K562 (cell line): Measurements from ENCODE around the gene DELE1. TPM values are rescaled to one million over a fixed set of nuclear protein-coding genes. Genes with fewer than 3 reads are reported as not detected.

ENCODE experiments used
- BCOR ChIP-seq: fragments of 450-650 bp; IDR thresholded peaks from 2 replicates; pipeline ENCODE4 v1.6.1; 2016
- ELF4 ChIP-seq: fragments of 450-650 bp; formaldehyde crosslinking; IDR thresholded peaks from 2 replicates; pipeline ENCODE4 v1.4.0; 2022; ENCODE audit warnings: missing genetic modification characterization
- FOXK2 ChIP-seq, 2 experiments: fragments of 450-650 bp; IDR thresholded peaks in 1 of 2; conservative IDR thresholded peaks in 1 of 2; 2 replicates each; pipeline ENCODE4 v1.6.1; 2016; ENCODE audit warnings: low read depth in 2 of 2, mild to moderate bottlenecking in 1 of 2
- GTF2E2 ChIP-seq: fragments of 200-800 bp; sonication (Bioruptor generic); IDR thresholded peaks from 2 replicates; pipeline ENCODE4 v1.6.1; 2016; ENCODE audit warnings: missing genetic modification characterization, missing compliant biosample characterization
- NCOA2 ChIP-seq, 2 experiments: fragments of 450-650 bp; IDR thresholded peaks; 2 replicates each; pipeline ENCODE4 v1.6.1; 2018; ENCODE audit warnings: mild to moderate bottlenecking in 2 of 2, moderate library complexity in 1 of 2; ENCODE audit not compliant: partially characterized antibody in 2 of 2
- NR4A1 ChIP-seq, 2 experiments: fragments of 250-450 bp in 1 of 2; fragments of 450-650 bp in 1 of 2; sonication (Bioruptor Pico) in 1 of 2; IDR thresholded peaks; 2 replicates each; pipeline versions ENCODE4 v1.4.0 to v1.6.1; 2016 to 2020; ENCODE audit warnings: mild to moderate bottlenecking in 2 of 2, missing compliant biosample characterization in 1 of 2, missing genetic modification characterization in 1 of 2, moderate library complexity in 1 of 2
- POLR3A ChIP-seq: IDR thresholded peaks from 2 replicates; pipeline ENCODE4 v1.6.1; 2011; ENCODE audit warnings: borderline replicate concordance, mild to moderate bottlenecking, moderate library complexity; ENCODE audit not compliant: insufficient read length, insufficient read depth; ENCODE audit errors: extremely low read depth
- SMC3 ChIP-seq: conservative IDR thresholded peaks from 2 replicates; pipeline ENCODE4 v1.6.1; 2011; ENCODE audit warnings: low read depth, low read length, improper control_type of control experiment; ENCODE audit not compliant: insufficient read depth
- SP1 ChIP-seq: sonication (generic); formaldehyde crosslinking; IDR thresholded peaks from 2 replicates; pipeline ENCODE4 v1.8.1; 2022; ENCODE audit warnings: mild to moderate bottlenecking, missing genetic modification reagents
- TAF9B ChIP-seq: fragments of 450-650 bp; IDR thresholded peaks from 2 replicates; pipeline ENCODE4 v1.6.1; 2018; ENCODE audit warnings: mild to moderate bottlenecking; ENCODE audit not compliant: partially characterized antibody
- TRIM25 ChIP-seq: fragments of 450-650 bp; IDR thresholded peaks from 2 replicates; pipeline ENCODE4 v1.7.0; 2016; ENCODE audit warnings: borderline replicate concordance
- ZNF384 ChIP-seq: IDR thresholded peaks from 2 replicates; pipeline ENCODE4 v1.6.1; 2012; ENCODE audit warnings: low read depth, low read length, improper control_type of control experiment
- ZSCAN29 ChIP-seq: fragments of 450-650 bp; IDR thresholded peaks from 2 replicates; pipeline ENCODE4 v1.6.1; 2017
- polyA plus RNA-seq, 8 experiments: library from polyadenylated mRNA; depleted of rRNA in 4 of 8; stranded (reverse) in 5 of 8; unstranded in 3 of 8; fragments of >200 nt; fragmentation: Nextera tagmentation in 2 of 8; fragmentation: Illumina TruSeq in 1 of 8; extraction: Ambion mirVana in 2 of 8; extraction: Trizol in 1 of 8; gene quantifications; 2 replicates each; pipeline versions ENCODE4 v1.2.1 to v1.2.3, GENCODE V29; 2011 to 2014; ENCODE audit warnings: inconsistent platforms in 1 of 8, missing spikeins in 1 of 8
- total RNA-seq, 7 experiments: library from RNA; depleted of rRNA in 6 of 7; stranded (reverse); fragments of >200 nt in 6 of 7; fragmentation: Illumina TruSeq in 2 of 7; extraction: Trizol in 2 of 7; gene quantifications; 2 replicates each; pipeline versions ENCODE4 v1.2.1 to v1.2.3, GENCODE V29; 2011 to 2021; ENCODE audit warnings: low replicate concordance in 1 of 7
- TF ChIP-seq, protein P1 (sequence below): IDR thresholded peaks from 2 replicates; pipeline ENCODE4 v1.6.1; 2011; ENCODE audit not compliant: insufficient read length; ENCODE audit errors: extremely low read depth
- TF ChIP-seq, protein P2 (sequence below): fragments of 200-800 bp; sonication (Bioruptor generic); IDR thresholded peaks from 2 replicates; pipeline ENCODE4 v1.6.1; 2016; ENCODE audit warnings: missing genetic modification characterization, missing compliant biosample characterization
- TF ChIP-seq, protein P3 (sequence below): fragments of 450-650 bp; IDR thresholded peaks from 2 replicates; pipeline ENCODE4 v1.6.1; 2017; ENCODE audit warnings: antibody characterized with exemption

DELE1 gene
- total and polyA plus RNA-seq, 9 of the 15 experiments (the other 6 are each of a cell fraction or from before 2014, with no cell fraction given) = 16.6 to 74.4 (median 49.8) TPM

DNA sequence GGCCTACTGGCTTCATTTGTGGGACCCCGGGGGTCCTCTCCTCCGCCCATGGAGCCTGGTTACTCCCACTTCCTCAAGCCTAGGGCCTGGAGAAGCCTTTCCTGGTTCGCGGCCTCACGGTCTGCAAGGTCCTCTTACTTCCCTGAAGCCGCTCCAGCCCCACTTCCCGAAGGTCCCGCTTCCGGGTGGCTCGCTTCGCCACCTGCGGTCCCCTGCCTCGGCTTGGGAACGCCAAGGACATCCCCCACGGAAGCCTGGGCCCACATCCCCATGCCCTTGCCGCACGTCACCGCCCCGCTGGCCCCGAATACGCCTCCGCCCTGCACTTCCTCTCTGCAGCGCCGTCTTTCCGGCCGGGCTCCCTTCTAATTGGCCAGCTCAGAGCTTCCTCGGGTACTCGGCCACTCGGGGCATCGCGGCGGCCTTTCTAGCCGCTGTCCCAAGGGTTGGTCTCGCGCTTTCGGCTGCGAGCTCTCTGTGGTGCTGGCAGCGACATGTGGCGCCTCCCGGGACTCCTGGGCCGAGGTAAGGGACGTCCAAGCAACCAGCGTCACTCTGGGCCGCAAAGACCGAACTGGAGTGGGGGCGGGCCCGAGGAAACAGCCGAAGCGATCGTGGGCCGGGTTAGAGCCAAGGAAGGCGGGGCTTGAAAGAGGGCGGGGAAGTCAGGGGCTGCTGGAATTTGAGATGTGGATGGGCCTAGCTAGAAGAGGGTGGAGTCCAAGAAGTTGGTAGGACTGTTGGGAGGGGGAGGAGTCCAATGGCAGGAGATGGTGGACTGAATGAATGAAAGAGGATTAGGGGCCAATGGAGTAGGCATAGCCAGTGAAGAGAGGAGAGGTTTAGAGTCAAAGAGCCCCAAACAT lies at the start of gene DELE1 (continued):
- TF ChIP-seq, protein P1, sequence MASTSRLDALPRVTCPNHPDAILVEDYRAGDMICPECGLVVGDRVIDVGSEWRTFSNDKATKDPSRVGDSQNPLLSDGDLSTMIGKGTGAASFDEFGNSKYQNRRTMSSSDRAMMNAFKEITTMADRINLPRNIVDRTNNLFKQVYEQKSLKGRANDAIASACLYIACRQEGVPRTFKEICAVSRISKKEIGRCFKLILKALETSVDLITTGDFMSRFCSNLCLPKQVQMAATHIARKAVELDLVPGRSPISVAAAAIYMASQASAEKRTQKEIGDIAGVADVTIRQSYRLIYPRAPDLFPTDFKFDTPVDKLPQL = no peak
- TF ChIP-seq TRIM25 = no peak
- TF ChIP-seq SP1 (CRISPR knock-in tag) = peak; percentile 94
- TF ChIP-seq SMC3 = no peak
- no peak for TF ChIP-seq POLR3A
- TF ChIP-seq GTF2E2 (tag) = peak; percentile 86; the same call in 1 of the 2 replicates
- TF ChIP-seq NCOA2 (IDR thresholded peaks at IDR 0.05; ENCODE audit: partially characterized antibody in 2 of 2) = no peak
- no peak for TF ChIP-seq ZSCAN29
- 0 out of 2 replicates have a peak, but pooled peaks have one; percentile 34 for TF ChIP-seq ELF4 (CRISPR knock-in tag)
- TF ChIP-seq, protein P2, sequence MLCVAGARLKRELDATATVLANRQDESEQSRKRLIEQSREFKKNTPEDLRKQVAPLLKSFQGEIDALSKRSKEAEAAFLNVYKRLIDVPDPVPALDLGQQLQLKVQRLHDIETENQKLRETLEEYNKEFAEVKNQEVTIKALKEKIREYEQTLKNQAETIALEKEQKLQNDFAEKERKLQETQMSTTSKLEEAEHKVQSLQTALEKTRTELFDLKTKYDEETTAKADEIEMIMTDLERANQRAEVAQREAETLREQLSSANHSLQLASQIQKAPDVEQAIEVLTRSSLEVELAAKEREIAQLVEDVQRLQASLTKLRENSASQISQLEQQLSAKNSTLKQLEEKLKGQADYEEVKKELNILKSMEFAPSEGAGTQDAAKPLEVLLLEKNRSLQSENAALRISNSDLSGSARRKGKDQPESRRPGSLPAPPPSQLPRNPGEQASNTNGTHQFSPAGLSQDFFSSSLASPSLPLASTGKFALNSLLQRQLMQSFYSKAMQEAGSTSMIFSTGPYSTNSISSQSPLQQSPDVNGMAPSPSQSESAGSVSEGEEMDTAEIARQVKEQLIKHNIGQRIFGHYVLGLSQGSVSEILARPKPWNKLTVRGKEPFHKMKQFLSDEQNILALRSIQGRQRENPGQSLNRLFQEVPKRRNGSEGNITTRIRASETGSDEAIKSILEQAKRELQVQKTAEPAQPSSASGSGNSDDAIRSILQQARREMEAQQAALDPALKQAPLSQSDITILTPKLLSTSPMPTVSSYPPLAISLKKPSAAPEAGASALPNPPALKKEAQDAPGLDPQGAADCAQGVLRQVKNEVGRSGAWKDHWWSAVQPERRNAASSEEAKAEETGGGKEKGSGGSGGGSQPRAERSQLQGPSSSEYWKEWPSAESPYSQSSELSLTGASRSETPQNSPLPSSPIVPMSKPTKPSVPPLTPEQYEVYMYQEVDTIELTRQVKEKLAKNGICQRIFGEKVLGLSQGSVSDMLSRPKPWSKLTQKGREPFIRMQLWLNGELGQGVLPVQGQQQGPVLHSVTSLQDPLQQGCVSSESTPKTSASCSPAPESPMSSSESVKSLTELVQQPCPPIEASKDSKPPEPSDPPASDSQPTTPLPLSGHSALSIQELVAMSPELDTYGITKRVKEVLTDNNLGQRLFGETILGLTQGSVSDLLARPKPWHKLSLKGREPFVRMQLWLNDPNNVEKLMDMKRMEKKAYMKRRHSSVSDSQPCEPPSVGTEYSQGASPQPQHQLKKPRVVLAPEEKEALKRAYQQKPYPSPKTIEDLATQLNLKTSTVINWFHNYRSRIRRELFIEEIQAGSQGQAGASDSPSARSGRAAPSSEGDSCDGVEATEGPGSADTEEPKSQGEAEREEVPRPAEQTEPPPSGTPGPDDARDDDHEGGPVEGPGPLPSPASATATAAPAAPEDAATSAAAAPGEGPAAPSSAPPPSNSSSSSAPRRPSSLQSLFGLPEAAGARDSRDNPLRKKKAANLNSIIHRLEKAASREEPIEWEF (CRISPR knock-in tag) = no peak
- TF ChIP-seq, protein P3, sequence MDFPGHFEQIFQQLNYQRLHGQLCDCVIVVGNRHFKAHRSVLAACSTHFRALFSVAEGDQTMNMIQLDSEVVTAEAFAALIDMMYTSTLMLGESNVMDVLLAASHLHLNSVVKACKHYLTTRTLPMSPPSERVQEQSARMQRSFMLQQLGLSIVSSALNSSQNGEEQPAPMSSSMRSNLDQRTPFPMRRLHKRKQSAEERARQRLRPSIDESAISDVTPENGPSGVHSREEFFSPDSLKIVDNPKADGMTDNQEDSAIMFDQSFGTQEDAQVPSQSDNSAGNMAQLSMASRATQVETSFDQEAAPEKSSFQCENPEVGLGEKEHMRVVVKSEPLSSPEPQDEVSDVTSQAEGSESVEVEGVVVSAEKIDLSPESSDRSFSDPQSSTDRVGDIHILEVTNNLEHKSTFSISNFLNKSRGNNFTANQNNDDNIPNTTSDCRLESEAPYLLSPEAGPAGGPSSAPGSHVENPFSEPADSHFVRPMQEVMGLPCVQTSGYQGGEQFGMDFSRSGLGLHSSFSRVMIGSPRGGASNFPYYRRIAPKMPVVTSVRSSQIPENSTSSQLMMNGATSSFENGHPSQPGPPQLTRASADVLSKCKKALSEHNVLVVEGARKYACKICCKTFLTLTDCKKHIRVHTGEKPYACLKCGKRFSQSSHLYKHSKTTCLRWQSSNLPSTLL = no peak
- TF ChIP-seq ZNF384 = no peak
- no peak for TF ChIP-seq BCOR
- peak; percentile 71 for TF ChIP-seq TAF9B
- 0 out of 4 replicates have a peak, but pooled peaks have one; percentile 8 to 11 for TF ChIP-seq FOXK2 (conservative IDR thresholded peaks at IDR 0.05 in 1 of 2, IDR thresholded peaks at IDR 0.05 in 1 of 2; ENCODE audit: low read depth in 2 of 2)
- no peak for TF ChIP-seq NR4A1 (CRISPR knock-in tag; IDR thresholded peaks at IDR 0.05)
- no peak for TF ChIP-seq NR4A1 (tag; IDR thresholded peaks at IDR 0.05)
